Measurements from ENCODE around the gene CRTAP. TPM values are rescaled to one million over a fixed set of nuclear protein-coding genes. Genes with fewer than 3 reads are reported as not detected.

CRTAP gene
- total RNA-seq, 1 experiment from 2014 or later: 104 TPM

GRCh38 chr3:33131331-33132018 is 17.7 kb downstream of the CRTAP start:
- Histone ChIP-seq H3K27me3 (ENCODE audit: insufficient read depth, low read length) (no peaks in the 10 kb centered on the region), H3K79me2 (ENCODE audit: insufficient read depth, low read length) (no peaks in the 10 kb centered on the region), H3K4me1 (ENCODE audit: control insufficient read depth in 1 of 2, insufficient read depth in 2 of 2, low read length in 2 of 2) (no peaks in the 10 kb centered on the region), H3K4me3 (replicated peaks in 1 of 2; ENCODE audit: low read depth in 1 of 2, low read length in 2 of 2) (no peak overlapping the region), H2AFZ (ENCODE audit: low read depth, low read length, poor library complexity, severe bottlenecking) (no peak overlapping the region), H3K27ac (ENCODE audit: low read depth, low read length) (no peak overlapping the region), H3K9ac (ENCODE audit: low read length) (no peak overlapping the region), H3K9me2 (ENCODE audit: insufficient read depth) (no peaks in the 10 kb centered on the region), H3K4me2 (ENCODE audit: low read length) (no peak overlapping the region), H3K9me3 (ENCODE audit: control insufficient read depth in 1 of 2, insufficient read depth in 1 of 2, low read depth in 1 of 2, low read length in 2 of 2) (no peaks in the 10 kb centered on the region), H3K36me3 (ENCODE audit: control insufficient read depth in 1 of 2, insufficient read depth in 2 of 2, low read length in 2 of 2) (peaks cover 13 to 16% of the 10 kb centered on the region in 2 experiments; a peak in 3 of 4 replicates), H4K20me1 (ENCODE audit: insufficient read depth) (no peaks in the 10 kb centered on the region)
- ChIA-PET CTCF (interaction anchor here (0.6 to 5.0 kb wide), 19 partner anchors 9 to 655 kb away, joined by 3 to 172 read pairs (median 5); partner anchors contain the start of gene CRTAP), RAD21 (ENCODE audit: low non-redundant PET in 1 of 2, low total read pairs in 2 of 2, uncharacterized antibody in 2 of 2, unreplicated experiment in 2 of 2) (interaction anchor here (1.2 to 2.6 kb wide), 4 partner anchors 241 to 656 kb away, joined by 3 to 38 read pairs (median 16); no protein-coding TSS in a partner anchor), POLR2A (interaction anchor here (0.7 to 1.4 kb wide), 2 partner anchors 10 to 309 kb away, joined by 3 to 4 read pairs; partner anchors contain the start of gene UBP1)
- TF ChIP-seq EGR1 (IDR thresholded peaks at IDR 0.05; ENCODE audit: low read depth): no peak
- no peak for TF ChIP-seq TCF7L2 (IDR thresholded peaks at IDR 0.05; ENCODE audit: borderline replicate concordance, extremely low read depth, insufficient read depth, insufficient read length)
- TF ChIP-seq POLR2AphosphoS5 (IDR thresholded peaks at IDR 0.05; ENCODE audit: low read depth, low read length): no peak
- TF ChIP-seq MAX (IDR thresholded peaks at IDR 0.05): no peak
- no peak for TF ChIP-seq REST (IDR thresholded peaks at IDR 0.05; ENCODE audit: low read depth)
- TF ChIP-seq YY1 (IDR thresholded peaks at IDR 0.05; ENCODE audit: extremely low read depth, insufficient replicate concordance, low read depth, low read length): no peak
- TF ChIP-seq CTCF (IDR thresholded peaks at IDR 0.05 in 2 of 3, conservative IDR thresholded peaks at IDR 0.05 in 1 of 3; ENCODE audit: borderline replicate concordance in 1 of 3, insufficient read depth in 1 of 3, low read depth in 2 of 3, low read length in 2 of 3): peak; percentile 62 to 83 (median 77)
- no peak for TF ChIP-seq SIN3A (IDR thresholded peaks at IDR 0.05; ENCODE audit: low read depth)
- TF ChIP-seq RAD21 (IDR thresholded peaks at IDR 0.05; ENCODE audit: low read depth): peak; percentile 92
- no TSS peak for BruUV-seq (replicated peaks)
- intact Hi-C loops (cut with micrococcal nuclease): loop anchor here (1.0 to 5.0 kb wide), 4 partner anchors 121 to 656 kb away; no protein-coding TSS in a partner anchor
- DNase-seq (ENCODE audit: low read depth, low spot score) (peak; percentile 44), ATAC-seq (peak; percentile 85)
